HG03354 (cell line): ENCODE data around the gene DNHD1.

Experiments used
- ATAC-seq: cut with Tn5 transposase; IDR thresholded peaks from one replicate; pipeline ENCODE4 v1.9.1; 2021; ENCODE audit warnings: mild to moderate bottlenecking; ENCODE audit not compliant: unreplicated experiment, poor library complexity, severe bottlenecking

The DNHD1 gene

DNA sequence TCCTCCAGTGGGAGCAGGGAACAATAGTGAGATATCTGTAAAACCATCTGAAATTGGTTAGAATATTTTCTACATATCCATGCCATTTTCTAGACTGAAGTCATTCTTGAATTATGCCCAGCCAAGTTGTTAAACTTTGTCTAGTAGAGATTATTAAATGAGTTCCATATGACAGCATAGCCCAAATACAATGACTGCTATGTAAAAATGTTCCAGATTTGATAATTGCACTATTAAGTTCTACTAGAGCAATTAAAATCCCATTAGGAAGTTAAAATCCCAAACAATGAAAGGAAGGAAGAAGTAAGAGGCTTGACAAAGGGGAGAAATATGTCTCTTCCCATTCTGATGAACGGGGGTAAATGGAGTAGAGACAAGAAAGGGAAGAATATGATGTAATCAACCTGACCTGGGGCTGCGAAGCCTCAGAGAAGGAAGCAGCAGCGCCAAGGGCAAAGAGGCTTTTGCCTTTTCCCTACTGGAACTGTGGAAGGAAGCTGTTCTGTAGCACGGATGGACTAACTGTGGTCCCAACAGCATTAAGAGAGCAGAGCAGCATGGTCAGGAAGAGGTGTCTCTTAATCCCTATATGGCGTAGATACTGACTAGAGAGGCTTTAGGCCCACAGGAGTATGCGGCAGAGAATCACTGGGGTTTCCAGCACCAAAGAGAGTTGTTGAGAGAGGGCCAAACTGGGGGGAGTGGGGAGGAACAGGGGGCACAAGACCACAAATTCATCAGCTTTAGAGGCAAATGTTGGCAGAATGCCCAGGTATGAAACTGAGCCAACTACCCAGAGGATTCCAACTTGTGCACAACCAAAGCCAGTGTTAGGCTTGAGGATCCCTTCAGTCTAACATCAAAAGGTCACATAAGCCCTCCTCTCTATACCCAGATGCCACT is 79.6 kb downstream of the DNHD1 start:
- ATAC-seq: no peak

DNA sequence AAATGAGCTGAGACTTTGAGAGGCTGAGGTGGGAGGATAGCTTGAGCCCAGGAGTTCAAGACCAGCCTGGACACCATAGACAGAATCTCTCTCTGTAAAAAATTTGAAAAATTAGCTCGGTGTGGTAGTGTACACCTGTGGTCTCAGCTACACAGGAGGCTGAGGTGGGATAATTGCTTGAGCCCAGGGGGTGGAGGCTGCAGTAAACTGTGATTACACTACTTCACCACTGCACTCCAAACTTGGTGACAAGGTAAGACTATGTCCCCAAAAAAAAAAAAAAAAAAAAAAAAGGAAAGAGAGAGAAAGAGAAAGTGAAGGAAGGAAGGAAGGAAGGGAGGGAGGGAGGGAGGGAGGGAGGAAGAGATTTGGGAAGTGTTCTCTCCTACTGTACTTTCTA is 81.1 kb downstream of the DNHD1 start:
- no peak for ATAC-seq

DNA sequence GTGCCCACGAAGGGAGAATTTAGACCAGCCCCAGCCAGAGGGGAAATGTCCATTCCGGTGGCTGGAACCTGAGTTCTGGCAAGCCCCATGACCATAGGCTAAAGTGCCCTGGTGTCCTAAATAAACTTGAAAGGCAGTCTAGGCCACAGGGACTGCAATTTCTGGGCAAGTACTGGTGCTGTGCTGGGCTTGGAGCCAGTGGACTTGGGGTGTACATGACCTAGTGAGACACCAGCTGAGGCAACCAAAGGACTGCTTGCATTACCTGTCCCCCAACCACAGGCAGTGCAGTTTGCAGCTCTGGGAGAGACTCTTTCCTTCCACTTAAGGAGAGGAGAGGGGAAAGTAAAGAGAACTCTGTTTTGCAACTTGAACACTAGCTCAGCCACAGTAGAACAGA is 82.6 kb downstream of the DNHD1 start:
- ATAC-seq: no peak

DNA sequence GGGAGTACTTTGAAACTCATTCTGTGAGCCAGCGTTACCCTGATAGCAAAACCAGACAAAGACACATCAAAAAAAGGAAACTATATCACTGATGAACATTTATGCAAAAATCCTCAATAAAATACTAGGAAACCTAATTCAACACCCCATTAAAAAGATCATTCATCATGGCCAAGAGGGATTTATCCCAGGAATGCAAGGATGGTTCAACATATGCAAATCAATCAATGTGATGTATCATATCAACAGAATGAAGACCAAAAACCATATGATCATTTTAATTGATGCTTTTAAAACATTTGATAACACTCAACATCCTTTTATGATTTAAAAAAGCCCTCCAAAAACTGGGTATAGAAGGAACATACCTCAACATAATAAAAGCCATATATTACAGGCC is 86.5 kb downstream of the DNHD1 start:
- no peak for ATAC-seq

DNA sequence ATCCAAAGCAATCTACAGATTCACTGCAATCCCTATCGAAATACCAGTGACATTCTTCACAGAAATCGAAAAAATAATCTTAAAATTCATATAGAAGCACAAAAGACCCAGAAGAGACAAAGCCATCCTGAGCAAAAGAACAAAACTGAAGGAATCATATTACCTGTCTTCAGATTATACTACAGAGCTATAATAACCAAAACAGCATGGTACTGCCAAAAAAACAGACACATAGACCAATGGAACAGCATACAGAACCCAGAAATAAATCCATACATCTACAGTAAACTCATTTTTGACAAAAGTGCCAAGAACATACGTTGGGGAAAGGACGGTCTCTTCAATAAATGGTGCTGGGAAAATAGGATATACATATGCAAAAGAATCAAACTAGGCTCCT is 87.4 kb downstream of the DNHD1 start:
- no peak for ATAC-seq

DNA sequence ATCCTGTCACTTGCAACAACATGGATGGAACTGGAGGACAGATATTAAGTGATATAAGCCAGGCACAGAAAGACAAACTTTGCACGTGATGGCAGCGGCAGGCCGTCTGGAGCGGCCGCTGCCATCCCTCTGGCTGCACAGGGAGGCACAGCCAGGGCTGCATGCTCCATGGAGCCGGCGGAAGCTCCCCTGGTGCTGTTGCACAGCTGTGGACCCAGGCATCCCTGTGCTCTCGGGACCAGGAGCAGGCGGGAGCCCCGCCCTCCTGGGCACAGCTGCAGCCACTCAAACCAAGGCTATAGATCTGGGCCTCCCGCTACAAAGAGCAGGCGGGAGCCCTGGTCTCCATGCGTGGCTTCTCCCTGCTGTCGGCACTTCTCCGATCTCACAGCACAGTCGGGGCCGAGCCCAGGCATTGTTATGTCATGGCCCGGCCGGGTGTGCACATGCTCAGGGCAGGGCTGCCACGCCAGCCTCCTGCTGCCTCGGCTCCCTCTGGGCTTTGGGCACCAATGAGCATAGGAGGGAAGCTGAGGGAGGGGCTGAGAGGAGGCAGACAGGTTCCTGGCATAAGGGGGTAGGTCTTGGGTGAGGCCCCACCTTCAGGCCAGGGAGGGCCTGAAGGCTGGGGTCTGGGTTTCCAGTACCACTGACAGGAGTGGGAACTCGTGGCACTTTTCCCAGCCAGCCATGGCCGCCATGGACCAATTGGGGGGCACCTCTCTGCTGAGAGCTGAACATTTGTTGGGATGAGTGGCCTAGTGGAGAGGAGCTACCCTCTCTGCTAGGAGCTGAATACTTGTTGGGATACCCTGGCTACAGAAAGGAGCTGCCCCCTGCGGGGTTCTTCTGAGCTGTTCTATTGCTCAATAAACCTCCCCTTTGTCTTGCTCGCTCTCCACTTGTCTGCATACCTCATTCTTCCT is 89.6 kb downstream of the DNHD1 start:
- no peak for ATAC-seq

DNA sequence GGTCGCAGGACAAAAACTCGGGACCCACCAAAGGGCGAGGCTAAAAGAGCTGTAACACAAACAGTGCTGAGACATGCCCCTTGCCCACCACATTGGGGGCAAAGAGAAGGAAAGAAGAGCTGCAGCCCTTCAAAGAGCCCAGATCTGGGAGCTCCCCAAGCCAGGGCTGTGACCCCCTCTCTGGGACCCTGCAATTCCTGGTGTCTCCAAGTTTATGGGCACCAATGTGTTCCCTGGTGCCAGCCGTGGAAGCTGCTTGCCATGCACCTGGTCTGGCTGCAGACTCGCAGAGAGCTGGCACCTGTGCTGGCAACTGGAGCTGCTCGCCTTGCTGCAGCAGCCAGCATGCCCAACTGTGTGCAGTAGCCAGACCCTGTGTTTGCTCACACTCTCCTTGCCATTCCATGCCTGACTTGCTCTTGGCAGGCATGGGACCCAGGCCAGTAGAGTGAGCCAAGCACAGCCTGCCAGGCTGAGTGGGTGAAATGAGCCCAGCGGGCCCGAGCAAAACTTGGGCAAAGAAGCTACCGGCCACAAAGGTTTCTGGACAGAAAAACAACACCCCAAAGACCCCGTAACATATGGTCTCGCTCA is 90.4 kb downstream of the DNHD1 start:
- no peak for ATAC-seq

DNA sequence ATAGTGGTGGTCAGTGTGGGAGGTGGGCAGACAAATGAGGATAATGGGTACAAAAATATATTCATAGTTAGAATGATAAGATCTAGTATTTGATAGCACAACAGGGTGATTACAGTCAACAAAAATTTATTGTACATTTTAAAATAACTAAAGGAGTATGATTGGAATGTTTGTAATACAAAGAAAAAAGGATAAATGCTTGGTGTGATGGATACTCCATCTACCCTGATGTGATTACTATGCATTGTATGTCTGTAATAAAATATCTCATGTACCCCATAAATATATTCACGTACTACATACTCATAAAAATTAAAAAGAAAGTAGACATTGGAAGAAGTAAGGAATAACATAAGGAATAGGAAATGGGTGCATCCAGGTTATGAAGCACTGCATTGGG is 90.9 kb downstream of the DNHD1 start:
- no peak for ATAC-seq

DNA sequence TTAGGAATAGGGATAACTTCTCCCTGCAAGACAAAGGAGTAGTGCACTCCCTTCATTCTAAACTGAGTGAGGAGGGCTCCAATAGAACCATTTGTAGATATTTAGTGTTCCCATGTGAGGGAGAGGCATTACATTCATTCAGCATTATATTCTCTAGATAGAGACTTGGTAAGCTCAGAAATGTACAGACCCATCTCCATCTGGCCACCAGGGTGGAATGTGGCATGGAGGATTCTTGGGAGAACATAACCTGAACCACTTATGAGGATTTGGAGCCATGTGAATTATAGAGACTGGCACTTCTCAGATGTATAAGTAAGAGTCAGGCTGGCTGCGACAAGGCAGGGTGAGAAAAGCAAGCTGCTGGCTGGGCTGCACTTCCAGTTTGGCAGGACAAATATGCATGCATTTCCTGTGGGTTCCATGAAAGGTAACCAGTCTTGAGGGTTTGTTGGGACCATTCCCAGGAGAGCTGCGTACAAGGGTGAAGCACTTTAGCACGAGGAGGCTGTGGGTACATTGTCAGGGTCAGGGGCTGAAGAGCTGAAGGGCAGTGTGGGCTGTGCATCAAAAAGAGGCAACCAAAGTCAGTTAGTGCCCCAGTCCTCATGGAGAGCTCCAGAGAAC is 97.2 kb downstream of the DNHD1 start:
- ATAC-seq: no peak

DNA sequence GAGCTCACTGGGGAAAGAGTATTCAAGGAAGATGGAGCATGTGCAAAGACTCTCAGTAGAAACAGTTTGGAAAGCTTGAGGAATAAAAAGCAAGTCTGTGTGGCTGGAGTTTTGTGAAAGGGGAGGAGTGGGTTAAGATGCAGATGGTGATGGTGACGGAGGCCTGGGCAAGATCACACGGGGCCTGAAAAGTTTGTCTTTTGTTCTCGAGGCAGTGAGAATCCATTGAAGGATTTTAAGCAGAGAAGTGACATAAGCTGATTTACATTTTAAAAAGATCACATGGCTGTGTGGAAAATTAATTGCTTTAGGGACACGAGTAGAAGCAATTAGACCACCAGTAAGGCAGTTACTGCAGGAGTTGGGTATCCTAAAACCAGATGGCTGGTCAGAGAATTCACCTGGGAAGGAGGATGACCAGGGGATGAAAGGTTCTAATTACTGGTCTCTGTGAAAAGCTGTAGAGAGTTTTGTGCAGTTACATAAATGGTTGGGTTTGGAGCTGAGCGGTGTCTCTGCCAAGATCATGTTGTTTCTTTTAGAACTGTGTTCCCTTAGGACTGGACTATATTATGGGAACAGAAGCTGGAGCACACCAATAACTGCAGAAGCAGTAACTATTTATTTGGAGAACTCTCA is 99.3 kb downstream of the DNHD1 start:
- ATAC-seq: no peak

DNA sequence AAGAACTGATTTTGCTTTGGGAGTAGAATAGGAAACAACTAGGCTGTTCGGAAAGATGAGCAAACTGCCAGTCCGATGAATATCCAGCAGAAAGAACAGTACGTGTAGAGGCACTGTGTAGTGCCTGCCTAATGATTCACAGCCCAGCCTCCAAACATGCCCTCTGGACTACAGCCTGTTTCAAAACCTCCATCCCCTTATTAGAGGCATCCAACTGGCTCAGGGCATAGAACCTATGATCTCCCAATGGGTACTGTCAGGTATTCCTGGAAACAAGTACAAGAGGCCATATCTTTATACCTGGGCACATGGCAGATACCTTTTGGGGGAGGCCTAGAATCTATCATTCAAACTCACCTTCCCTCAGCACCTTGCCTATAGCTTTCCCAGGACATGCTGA is 101.5 kb downstream of the DNHD1 start:
- no peak for ATAC-seq

DNA sequence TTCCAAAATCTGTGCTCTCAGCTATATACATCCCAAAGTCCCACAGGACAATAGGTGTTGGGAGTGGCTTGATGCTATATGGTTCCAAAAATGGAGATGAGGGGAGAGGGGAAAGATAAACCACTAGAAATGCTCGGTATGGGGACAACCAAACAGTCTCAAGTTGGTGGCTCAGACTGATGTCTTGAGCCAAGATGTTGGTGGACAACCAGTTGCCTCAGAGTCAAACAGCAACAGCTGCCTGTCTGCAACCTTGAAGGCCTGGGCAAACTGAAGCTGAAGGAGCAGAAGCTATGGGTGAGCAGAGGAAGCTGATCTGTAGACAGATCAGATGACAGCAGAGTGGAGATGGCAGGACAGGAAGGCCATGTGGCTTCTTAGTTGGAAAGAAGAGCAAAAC is 102.4 kb downstream of the DNHD1 start:
- ATAC-seq: no peak

DNA sequence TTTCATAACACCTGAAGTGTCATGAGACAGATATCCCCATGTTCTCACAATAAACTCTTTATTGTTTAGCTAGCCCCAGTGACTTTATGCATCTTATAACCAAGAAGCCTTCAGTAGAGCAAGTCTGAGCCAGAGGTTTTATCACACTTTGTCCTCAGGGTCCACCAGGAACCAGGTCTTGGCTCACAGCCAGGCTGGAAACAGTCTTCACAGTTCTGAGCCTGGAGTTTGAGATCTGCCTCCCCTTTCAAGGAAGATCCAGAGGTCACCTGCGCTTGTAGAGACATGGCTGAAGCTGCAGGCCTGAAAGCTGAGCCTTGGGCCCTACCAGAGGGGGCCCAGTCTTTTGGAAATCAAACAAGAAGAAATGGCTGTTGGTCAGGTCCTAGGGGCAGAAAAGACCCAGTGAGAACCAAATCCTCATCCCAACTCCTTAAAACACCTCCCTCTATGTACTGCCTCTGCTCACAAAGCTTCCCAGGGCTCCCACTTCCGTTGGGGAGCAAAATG is 102.9 kb downstream of the DNHD1 start:
- no peak for ATAC-seq

DNA sequence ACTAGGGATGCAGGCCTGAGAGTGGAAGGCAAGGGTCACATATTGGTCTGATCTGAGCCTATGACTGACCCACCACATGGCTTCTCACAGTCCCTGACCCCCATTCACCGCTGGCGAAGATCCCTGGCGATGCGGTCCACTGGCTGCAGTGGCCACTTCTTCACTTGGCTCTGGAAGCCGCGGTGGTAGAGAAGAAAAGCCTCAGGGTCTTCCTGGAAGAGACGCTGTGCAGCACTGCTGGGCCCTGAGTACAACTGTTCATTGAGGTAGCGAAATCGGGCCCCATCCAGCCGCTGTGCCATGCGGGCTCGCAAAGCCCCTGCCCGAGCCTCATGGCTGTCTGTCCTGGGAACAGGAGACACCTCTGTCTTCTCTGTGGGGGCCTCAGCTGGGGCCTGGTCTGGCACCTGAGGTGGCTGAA is 104.0 kb downstream of the DNHD1 start:
- ATAC-seq: no peak

DNA sequence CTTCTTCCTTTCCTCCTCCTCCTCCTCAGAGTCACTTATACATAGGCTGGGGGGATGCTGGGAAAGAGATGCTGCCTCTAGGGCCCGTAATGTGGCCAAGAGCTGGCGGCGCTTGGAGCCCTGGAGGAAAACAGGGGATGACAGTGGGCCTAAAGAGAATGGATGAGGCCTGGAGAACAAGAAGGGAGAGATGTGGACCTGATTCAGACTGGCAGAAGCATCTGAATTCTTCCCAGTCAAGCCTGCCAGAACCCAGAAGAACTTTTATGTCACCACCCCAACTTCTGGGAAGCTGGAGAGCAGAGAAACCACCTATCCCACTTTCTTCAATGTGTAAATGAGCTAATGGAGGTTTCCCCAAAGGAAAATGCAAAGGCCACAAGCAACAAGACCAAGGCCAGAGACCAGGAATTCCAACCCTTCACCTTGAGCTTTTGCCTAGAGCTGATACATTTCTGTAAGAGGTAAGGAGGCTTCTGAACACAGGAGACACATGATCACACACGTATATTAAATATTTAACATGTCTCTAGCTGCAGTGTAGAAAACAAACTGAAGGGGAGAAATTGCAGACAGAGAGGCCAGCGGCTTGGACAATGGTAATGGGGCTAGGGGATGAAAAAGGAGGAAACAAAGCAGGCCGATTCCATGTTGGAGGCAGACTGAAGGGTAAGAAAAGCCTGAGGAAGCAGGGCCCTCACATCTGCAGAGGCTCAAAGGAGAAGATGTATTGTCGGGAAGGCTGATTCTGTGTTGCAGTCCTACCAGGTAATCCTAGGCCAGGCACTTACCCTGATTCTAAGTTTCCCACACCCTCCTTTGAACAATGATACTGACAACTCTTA is 105.2 kb downstream of the DNHD1 start:
- no peak for ATAC-seq

DNA sequence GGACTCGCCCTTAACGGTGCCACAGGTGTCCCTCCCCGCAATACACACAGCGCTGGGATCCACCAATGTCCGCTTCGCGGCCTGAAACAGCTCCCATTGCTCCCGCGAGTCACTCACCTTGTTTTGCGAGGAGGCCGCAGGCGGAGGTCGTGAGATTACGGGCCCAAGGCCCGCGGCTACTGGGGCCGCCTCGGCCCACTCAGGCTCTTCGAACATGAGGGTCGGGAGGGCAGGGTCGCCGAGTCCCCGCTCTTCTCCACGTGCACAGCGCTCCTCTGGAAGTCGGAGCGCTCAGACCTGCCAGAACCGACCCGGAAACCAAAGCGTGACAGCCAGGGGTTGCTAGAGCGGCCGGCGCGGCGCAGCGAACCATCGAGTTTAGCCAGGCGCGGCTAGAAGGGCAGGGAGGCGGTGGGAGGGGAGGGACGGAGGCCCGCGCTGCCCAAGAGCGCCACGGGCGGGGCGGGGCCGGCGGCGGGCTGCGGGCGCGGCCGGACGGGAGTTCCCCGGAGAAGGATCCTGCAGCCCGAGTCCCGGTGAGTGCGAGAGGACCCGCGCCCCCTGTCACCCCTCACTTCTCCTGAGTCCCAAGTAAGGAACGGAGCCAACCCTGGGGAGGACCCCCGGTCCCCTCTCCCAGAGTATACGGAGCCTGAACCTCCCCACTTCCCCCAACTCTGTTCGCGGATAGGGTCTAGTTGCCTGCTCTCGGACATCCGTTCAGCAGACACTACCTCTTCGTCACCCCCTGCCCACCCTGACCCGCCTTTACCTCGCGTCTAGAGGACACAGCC is 106.4 kb downstream of the DNHD1 start, which contains the start of the genes ILK and RRP8:
TSS of gene ILK (plus strand) at position 488 of the 794 bp plus-strand sequence. CDS start 498 bp downstream, outside the sequence.
TSS of gene RRP8 (minus strand) at position 330 of the 794 bp plus-strand sequence. CDS start at position 216, 114 bp downstream.
- ATAC-seq: peak; percentile 81

DNA sequence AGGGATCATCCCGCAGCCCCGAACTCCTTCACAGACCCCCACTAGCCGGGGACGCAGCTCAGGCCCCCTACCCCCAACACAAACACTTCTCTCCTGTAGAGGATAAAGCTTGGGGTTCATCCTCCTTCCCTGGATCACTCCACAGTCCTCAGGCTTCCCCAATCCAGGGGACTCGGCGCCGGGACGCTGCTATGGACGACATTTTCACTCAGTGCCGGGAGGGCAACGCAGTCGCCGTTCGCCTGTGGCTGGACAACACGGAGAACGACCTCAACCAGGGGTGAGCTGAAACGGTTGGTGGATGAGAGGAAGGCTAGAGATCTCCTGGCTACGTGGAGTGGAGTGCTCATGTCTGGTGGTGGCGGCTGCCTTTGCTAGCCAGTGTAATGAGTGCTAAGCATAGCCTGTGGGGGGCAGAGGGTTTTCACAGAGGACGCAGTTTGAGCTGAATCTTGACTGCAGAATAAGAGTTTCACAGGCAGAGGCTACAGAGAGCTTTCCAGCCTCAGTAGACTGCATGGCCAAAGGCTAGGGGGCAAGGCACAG is 107.1 kb downstream of the DNHD1 start:
- ATAC-seq: peak; percentile 40
